B cell (primary cell): Measurements from ENCODE around the gene CASKIN1. TPM values are rescaled to one million over a fixed set of nuclear protein-coding genes. Genes with fewer than 3 reads are reported as not detected.

Source experiments
- ATAC-seq: fragments of 200-7000 bp; cut with Tn5 transposase; one replicate; pipeline ENCODE4 v1.10.0; 2021; ENCODE audit warnings: low read depth, mild to moderate bottlenecking, moderate number of reproducible peaks, moderate library complexity
- CTCF ChIA-PET: fragments of 350-600 bp; sonication (Branson Sonifier 250); formaldehyde crosslinking; loops from one replicate; lab custom pipeline; 2021; ENCODE audit warnings: antibody characterized with exemption, inconsistent platforms; lab: Charles Lee
- POLR2A ChIA-PET: fragments of 350-600 bp; sonication (Branson Sonifier 250); formaldehyde crosslinking; loops from one replicate; lab custom pipeline; 2021; ENCODE audit warnings: antibody characterized with exemption; lab: Charles Lee
- DNase-seq: peaks from one replicate; pipeline ENCODE4 v3.0.0; 2013
- H2AFZ ChIP-seq: 2 replicates; pipeline ENCODE4 v1.6.1; 2012; ENCODE audit warnings: mild to moderate bottlenecking, low read depth, low read length; ENCODE audit not compliant: insufficient read depth, poor library complexity, severe bottlenecking
- H3K27ac ChIP-seq, 2 donors: 1 replicate in 1 of 2; 2 replicates in 1 of 2; pipeline ENCODE4 v1.5.1; 2012 to 2013; ENCODE audit warnings: low read length in 2 of 2, mild to moderate bottlenecking in 2 of 2, moderate library complexity in 1 of 2
- H3K27me3 ChIP-seq, 4 experiments: fragments of 200-600 bp in 1 of 4; sonication (generic) in 1 of 4; replicated peaks in 1 of 4; 1 replicate in 2 of 4; 2 replicates in 2 of 4; pipeline versions ENCODE4 v1.6.1 to v1.7.0; 2013 to 2016; ENCODE audit warnings: low read length in 3 of 4, mild to moderate bottlenecking in 2 of 4, mixed read lengths in 1 of 4, moderate library complexity in 1 of 4; ENCODE audit not compliant: insufficient read depth in 4 of 4, control insufficient read depth in 3 of 4; ENCODE audit errors: control extremely low read depth in 1 of 4
- H3K36me3 ChIP-seq, 2 experiments: replicated peaks in 1 of 2; 1 replicate in 1 of 2; 2 replicates in 1 of 2; pipeline versions ENCODE4 v1.6.1 to v1.7.1; 2013; ENCODE audit warnings: low read length in 1 of 2; ENCODE audit not compliant: insufficient read depth in 2 of 2, control insufficient read depth in 1 of 2; ENCODE audit errors: control extremely low read depth in 1 of 2, extremely low read depth in 1 of 2
- H3K4me1 ChIP-seq, 2 donors: fragments of 200-600 bp in 1 of 2; sonication (generic) in 1 of 2; 1 replicate in 1 of 2; 2 replicates in 1 of 2; pipeline versions ENCODE4 v1.5.1 to v1.6.1; 2013 to 2017; ENCODE audit warnings: low read length in 2 of 2; ENCODE audit not compliant: control insufficient read depth in 2 of 2, insufficient read depth in 2 of 2
- H3K4me2 ChIP-seq: replicated peaks from 2 replicates; pipeline ENCODE3; 2012; ENCODE audit warnings: mild to moderate bottlenecking, low read depth, low read length; ENCODE audit not compliant: poor library complexity, severe bottlenecking
- H3K4me3 ChIP-seq, 5 experiments: fragments of 200-600 bp in 1 of 5; sonication (generic) in 1 of 5; 1 replicate in 3 of 5; 2 replicates in 2 of 5; pipeline versions ENCODE4 v1.5.1 to v1.7.0; 2011 to 2016; ENCODE audit warnings: low read length in 4 of 5, mild to moderate bottlenecking in 4 of 5, low read depth in 2 of 5, control low read depth in 1 of 5, moderate library complexity in 1 of 5; ENCODE audit not compliant: insufficient read depth in 1 of 5; ENCODE audit errors: control extremely low read depth in 1 of 5, extremely low read depth in 1 of 5
- H3K79me2 ChIP-seq: fragments of 200-600 bp; sonication (generic); one replicate; pipeline ENCODE4 v1.6.0; 2016; ENCODE audit warnings: low read length; ENCODE audit not compliant: control insufficient read depth, insufficient read depth
- H3K9ac ChIP-seq: fragments of 200-600 bp; sonication (generic); 2 replicates; pipeline ENCODE4 v1.6.1; 2017; ENCODE audit warnings: mild to moderate bottlenecking, low read length, moderate library complexity
- H3K9me3 ChIP-seq, 3 donors: one replicate each; pipeline versions ENCODE4 v1.6.1 to v1.7.1; 2013; ENCODE audit warnings: low read length in 2 of 3; ENCODE audit not compliant: control insufficient read depth in 2 of 3, insufficient read depth in 1 of 3; ENCODE audit errors: control extremely low read depth in 1 of 3
- H4K20me1 ChIP-seq: 2 replicates; pipeline ENCODE4 v1.6.0; 2012; ENCODE audit warnings: mild to moderate bottlenecking, low read length; ENCODE audit not compliant: insufficient read depth, control insufficient read depth, poor library complexity, severe bottlenecking
- H3K27ac Mint-ChIP-seq: one replicate; pipeline ENCODE4 v1.8.0; 2021; ENCODE audit warnings: mixed read lengths
- H3K27me3 Mint-ChIP-seq: one replicate; pipeline ENCODE4 v1.8.0; 2021; ENCODE audit warnings: mixed read lengths
- H3K4me1 Mint-ChIP-seq: one replicate; pipeline ENCODE4 v1.8.0; 2021; ENCODE audit warnings: mixed read lengths
- H3K4me3 Mint-ChIP-seq: one replicate; pipeline ENCODE4 v1.8.0; 2021; ENCODE audit warnings: mixed read lengths
- H3K9me3 Mint-ChIP-seq: one replicate; pipeline ENCODE4 v1.8.0; 2022; ENCODE audit warnings: mixed read lengths; ENCODE audit not compliant: insufficient read depth
- CTCF ChIP-seq: fragments of 200-600 bp; IDR thresholded peaks from one replicate; pipeline ENCODE4 v1.8.0; 2022; ENCODE audit warnings: antibody characterized with exemption, mild to moderate bottlenecking
- EZH2 ChIP-seq: IDR thresholded peaks from 2 replicates; pipeline ENCODE4 v1.6.1; 2012; ENCODE audit warnings: borderline replicate concordance, low read depth, mild to moderate bottlenecking, moderate library complexity, low read length; ENCODE audit not compliant: insufficient read depth, poor library complexity, severe bottlenecking
- WGBS: methylation state at CpG from one replicate; pipeline ENCODE4 v1.1.5; 2013; ENCODE audit warnings: missing lambda C conversion rate; ENCODE audit not compliant: insufficient coverage; 5-methylcytosine and 5-hydroxymethylcytosine counted together
- intact Hi-C: fragments of 100-400 bp; cut with micrococcal nuclease; formaldehyde crosslinking; loops from one replicate; pipeline ENCODE4 v1.10.0; 2022
- polyA plus RNA-seq: library from polyadenylated mRNA; depleted of rRNA; stranded (reverse); fragments of >200 nt; gene quantifications from 2 replicates; pipeline ENCODE4 v1.2.3, GENCODE V29; 2012
- total RNA-seq, 2 donors: library from RNA; stranded (reverse); fragments of 120-200 nt in 1 of 2; gene quantifications; 1 replicate in 1 of 2; 2 replicates in 1 of 2; pipeline versions ENCODE4 v1.2.3 to v1.2.4, GENCODE V29; 2013 to 2022

CASKIN1 gene
- total and polyA plus RNA-seq, 2 donors (not counting 1 experiment from before 2014, with no cell fraction given): 0.01 TPM; not detected in 1

GRCh38 chr16:2213817-2214718 is 17.7 kb upstream of the CASKIN1 start:
- Histone ChIP-seq H3K79me2 (peaks cover 6% of the 10 kb centered on the region), H3K9ac (peak overlapping the region; percentile 72), H3K4me2 (peak overlapping the region; percentile 97), H3K27ac (no peak overlapping the region), H4K20me1 (peaks cover 11% of the 10 kb centered on the region), H3K4me3 (peak overlapping the region; percentile 17 to 69 (median 57)), H3K36me3 (peaks cover 0 to 14% of the 10 kb centered on the region in 2 experiments), H3K27me3 (no peaks in the 10 kb centered on the region), H2AFZ (peak overlapping the region; percentile 79), H3K9me3 (no peaks in the 10 kb centered on the region), H3K4me1 (peaks cover 10 to 18% of the 10 kb centered on the region in 2 donors)
- Mint-ChIP-seq H3K9me3 (no peaks in the 10 kb centered on the region), H3K4me1 (peaks cover 16% of the 10 kb centered on the region), H3K4me3 (peak overlapping the region; percentile 78), H3K27me3 (no peaks in the 10 kb centered on the region), H3K27ac (no peak overlapping the region)
- CTCF ChIA-PET: interaction anchor here (0.7 kb wide), 2 partner anchors 19 to 35 kb away, joined by 3 to 4 read pairs; no protein-coding TSS in a partner anchor
- WGBS: 2% methylated on average over 98 of the region's 98 CpGs
- intact Hi-C loops: loop anchor here (2.0 kb wide), 2 partner anchors 55 to 59 kb away; partner anchors contain the start of genes RNPS1 and TRAF7
- DNase-seq (no peak), ATAC-seq (no peak)
- no peak for TF ChIP-seq CTCF
- TF ChIP-seq EZH2: no peak
- POLR2A ChIA-PET: interaction anchor here (0.7 to 1.7 kb wide), 3 partner anchors 7 to 59 kb away, joined by 4 to 7 read pairs (median 4); partner anchors contain the start of gene TRAF7
